Hematopoietic multipotent progenitor cell treated with erythropoietin and hydrocortisone succinate and interleukin-3 and kit ligand, for 8 days (in vitro differentiated cells): ENCODE measurements around the gene QRICH2.
"Not testable (repeated sequence)": the region's sequence is repeated elsewhere in the genome, so short reads cannot be mapped to it uniquely, and the experiment has no call there.

ENCODE experiments used
- DNase-seq: peaks from one replicate; pipeline ENCODE4 v3.0.0-alpha.2; 2015

Gene QRICH2

DNA sequence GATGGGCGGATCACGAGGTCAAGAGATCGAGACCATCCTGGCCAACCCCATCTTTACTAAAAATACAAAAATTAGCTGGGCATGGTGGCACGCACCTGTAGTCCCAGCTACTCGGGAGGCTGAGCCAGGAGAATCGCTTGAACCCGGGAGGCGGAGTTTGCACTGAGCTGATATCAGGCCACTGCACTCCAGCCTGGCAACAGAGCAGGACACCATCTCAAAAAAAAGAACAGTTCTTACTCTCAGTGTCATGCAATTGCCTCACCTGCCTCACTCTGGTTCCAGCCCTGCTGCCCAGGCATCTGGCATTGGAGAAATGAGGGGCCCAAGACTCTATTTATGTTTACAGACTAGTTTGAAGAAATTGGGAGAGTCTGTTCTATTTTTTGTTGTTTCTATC, 63.4 kb downstream of the QRICH2 start:
- DNase-seq: not testable (repeated sequence)

- peak; percentile 77 for DNase-seq
Measured at GRCh38 chr17:76243826-76244679, 64.0 kb downstream of the QRICH2 start.

- DNase-seq: no peak
Measured at GRCh38 chr17:76241691-76242255, 66.3 kb downstream of the QRICH2 start.

GRCh38 chr17:76241204-76241538, 66.9 kb downstream of the QRICH2 start:
- no peak for DNase-seq

DNA sequence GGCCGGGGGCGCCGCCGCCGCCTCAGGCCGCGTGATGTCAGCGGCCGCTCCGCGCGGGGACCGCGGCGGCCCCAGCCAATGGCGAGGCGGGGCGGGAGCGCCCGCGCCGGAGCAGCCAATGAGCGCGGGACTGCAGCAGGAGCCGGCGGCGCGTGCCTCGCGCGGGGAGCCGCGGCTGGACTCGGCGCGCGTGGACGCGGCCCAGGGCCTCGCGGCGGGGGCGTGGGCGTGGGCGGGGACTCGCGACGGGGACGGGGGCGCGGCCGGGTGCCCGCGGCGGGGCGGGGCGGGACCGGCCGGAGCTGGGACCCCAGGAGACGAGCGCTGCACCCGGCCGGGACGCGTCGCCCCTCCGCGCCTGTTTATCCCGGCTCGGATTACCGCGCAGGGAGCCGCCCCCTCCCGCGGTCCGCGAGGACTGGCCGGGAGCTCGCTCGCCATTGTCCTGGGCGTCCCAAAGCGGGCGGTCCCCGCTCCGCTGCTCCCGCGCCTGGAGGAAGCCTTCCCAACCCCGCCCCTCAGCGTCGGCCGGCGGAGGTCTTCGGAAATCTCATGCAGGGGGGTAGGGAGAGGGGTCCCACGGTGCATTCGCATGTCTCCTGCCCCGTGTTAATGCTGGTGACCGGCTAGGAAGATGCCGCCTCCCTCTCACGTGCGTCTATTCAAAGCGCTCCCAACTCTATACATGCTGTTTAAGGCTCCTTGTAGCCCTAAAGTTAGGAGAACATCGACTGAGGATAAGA, 67.4 kb downstream of the QRICH2 start, which contains the start of gene RNF157:
TSS of gene RNF157 (minus strand) at position 33 of the 743 bp plus-strand sequence. CDS start 253 bp downstream, outside the sequence.
- DNase-seq: no peak

- DNase-seq: no peak
Measured at GRCh38 chr17:76239538-76240274, 68.4 kb downstream of the QRICH2 start.

DNA sequence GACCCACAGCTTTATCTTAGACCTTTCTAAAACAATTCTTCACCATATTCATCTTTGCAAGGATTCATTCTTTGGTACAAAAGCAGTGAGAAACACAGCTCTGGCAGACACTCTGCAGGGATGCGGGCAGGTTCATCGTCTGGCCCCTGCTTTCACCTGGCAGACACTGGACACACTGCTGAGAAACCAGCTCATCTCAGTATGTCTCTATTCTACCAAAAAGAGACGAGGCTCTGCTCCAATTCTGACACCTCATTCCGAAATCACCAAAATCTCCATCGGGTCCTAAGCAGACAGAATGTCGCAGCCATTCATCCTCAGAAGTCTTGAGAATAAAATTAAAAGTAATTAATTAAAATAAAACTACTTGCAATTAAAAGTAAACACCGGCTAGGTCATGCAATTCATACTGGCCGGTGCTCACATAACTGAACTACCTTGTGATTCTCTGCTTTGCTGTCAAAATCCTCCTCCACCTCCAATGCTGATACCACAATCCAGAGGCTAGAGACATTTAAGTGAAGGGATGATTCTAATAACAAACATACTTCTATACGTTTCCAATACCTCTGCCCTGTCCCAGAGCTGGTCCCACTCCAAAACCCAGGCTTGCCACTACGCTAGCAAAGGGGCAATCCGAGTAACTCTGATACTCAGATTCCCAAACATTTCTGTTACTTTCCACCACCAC, 69.1 kb downstream of the QRICH2 start:
- DNase-seq: no peak

DNA sequence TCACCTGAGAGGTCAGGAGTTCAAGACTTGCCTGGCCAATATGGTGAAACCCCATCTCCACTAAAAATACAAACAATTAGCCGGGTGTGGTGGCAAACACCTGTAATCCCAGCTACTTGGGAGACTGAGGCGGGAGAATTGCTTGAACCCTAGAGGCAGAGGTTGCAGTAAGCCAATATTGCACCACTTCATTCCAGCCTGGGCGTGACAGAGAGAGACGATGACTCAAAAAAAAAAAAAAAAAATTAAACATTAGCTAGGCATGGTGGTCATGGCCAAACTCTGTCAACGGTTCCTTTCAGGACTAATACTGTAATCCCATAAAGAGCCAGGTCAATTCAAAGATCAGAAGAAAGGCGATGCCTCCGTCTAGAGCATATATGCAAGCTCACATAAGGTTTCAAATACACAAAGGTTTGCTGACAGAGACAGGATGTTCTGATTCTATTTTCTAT, 70.2 kb downstream of the QRICH2 start:
- no peak for DNase-seq

GRCh38 chr17:76236603-76237002, 71.5 kb downstream of the QRICH2 start:
- no peak for DNase-seq

DNA sequence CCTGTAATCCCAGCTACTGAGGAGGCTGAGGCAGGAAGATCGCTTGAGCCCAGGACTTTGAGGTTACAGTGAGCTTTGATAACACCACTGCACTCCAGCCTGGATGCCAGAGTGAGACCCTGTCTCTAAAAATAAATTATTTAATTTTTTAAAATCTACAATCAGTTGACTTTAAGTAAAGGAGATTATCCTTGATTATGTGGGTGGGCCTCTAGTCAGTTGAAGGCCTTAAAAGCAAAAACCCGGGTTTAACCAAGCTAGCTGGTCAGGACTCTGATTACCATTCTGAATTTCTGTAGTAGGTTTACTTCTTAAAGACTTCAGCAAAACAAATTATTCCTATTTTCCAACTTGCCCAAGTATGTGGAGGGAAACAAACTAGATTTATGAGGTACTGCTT, 72.2 kb downstream of the QRICH2 start:
- DNase-seq: no peak

DNA sequence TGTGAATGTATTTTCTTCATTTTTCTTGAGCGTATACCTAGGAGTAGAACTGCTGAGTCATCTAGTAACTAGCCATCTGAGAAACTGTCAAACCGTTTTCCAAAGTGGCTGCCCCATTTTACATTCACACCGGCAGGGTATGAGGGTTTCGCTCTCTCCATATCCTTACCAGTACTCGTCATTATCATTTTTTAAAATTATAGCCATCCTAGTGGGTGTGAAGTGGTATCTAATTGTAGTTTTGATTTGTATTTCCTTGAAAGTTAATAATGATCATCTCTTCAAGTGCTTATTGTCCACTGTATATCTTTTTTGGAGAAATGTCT, 73.8 kb downstream of the QRICH2 start:
- DNase-seq: no peak

- DNase-seq: no peak
Measured at GRCh38 chr17:76233588-76234353, 74.3 kb downstream of the QRICH2 start.

GRCh38 chr17:76232342-76232741, 75.7 kb downstream of the QRICH2 start:
- no peak for DNase-seq

GRCh38 chr17:76226749-76227148, 81.3 kb downstream of the QRICH2 start:
- DNase-seq: not testable (repeated sequence)

GRCh38 chr17:76225373-76226086, 82.5 kb downstream of the QRICH2 start:
- not testable (repeated sequence) for DNase-seq
